ENCODE results near the gene CHD1L.
"Not testable (repeated sequence)": the region's sequence is repeated elsewhere in the genome, so short reads cannot be mapped to it uniquely, and the experiment has no call there.

CHD1L gene

GRCh38 chr1:147242449-147243227 is at the start of gene CHD1L:
CHD1L (plus strand) TSS chr1:147242684; CDS start chr1:147242704, 20 bp downstream.
- H3K9ac ChIP-seq (ENCODE audit: low read length): peak within 1 kb of the TSS; percentile 88
- H3K36me3 ChIP-seq (replicated peaks; ENCODE audit: insufficient read depth, low read length): no peaks in the 10 kb centered on the region
- H2AFZ ChIP-seq (ENCODE audit: low read length): peak within 1 kb of the TSS; percentile 89
- H3K27me3 ChIP-seq (replicated peaks; ENCODE audit: insufficient read depth, low read length): no peaks in the 10 kb centered on the region
- H3K79me2 ChIP-seq (ENCODE audit: low read length): peaks cover 47% of the 10 kb centered on the region
- peaks cover 9% of the 10 kb centered on the region; the same call in 1 of the 2 replicates for H3F3A ChIP-seq (ENCODE audit: insufficient read depth, low read length)
- DNase-seq: peak; percentile 98
- H4K20me1 ChIP-seq (ENCODE audit: insufficient read depth, low read length): peaks cover 8% of the 10 kb centered on the region; the same call in 1 of the 2 replicates
- TF ChIP-seq EZH2phosphoT487 (IDR thresholded peaks at IDR 0.05; ENCODE audit: low read length): no peak
- peak; percentile 86 for TF ChIP-seq CTCF (IDR thresholded peaks at IDR 0.05; ENCODE audit: low read length)
- H3K9me3 ChIP-seq (replicated peaks; ENCODE audit: insufficient read depth, low read length): no peaks in the 10 kb centered on the region
- H3K4me3 ChIP-seq (ENCODE audit: low read length): peak within 1 kb of the TSS; percentile 81
- peaks cover 31% of the 10 kb centered on the region for H3K4me1 ChIP-seq (ENCODE audit: low read length)
- H3K9me2 ChIP-seq (replicated peaks; ENCODE audit: insufficient read depth, low read length): no peaks in the 10 kb centered on the region
- peak within 1 kb of the TSS; percentile 70; the same call in 1 of the 2 replicates for H3K27ac ChIP-seq (ENCODE audit: low read length)
- peak within 1 kb of the TSS; percentile 73 for H3K4me2 ChIP-seq (ENCODE audit: low read depth, low read length)

- not testable (repeated sequence) for DNase-seq; H3K36me3 ChIP-seq (replicated peaks; ENCODE audit: insufficient read depth, low read length); H3F3A ChIP-seq (ENCODE audit: insufficient read depth, low read length); H3K4me2 ChIP-seq (ENCODE audit: low read depth, low read length); H3K4me1 ChIP-seq (ENCODE audit: low read length); H3K79me2 ChIP-seq (ENCODE audit: low read length); H3K9me3 ChIP-seq (replicated peaks; ENCODE audit: insufficient read depth, low read length); H2AFZ ChIP-seq (ENCODE audit: low read length); H3K9ac ChIP-seq (ENCODE audit: low read length); H3K27me3 ChIP-seq (replicated peaks; ENCODE audit: insufficient read depth, low read length); H4K20me1 ChIP-seq (ENCODE audit: insufficient read depth, low read length); H3K27ac ChIP-seq (ENCODE audit: low read length); H3K9me2 ChIP-seq (replicated peaks; ENCODE audit: insufficient read depth, low read length); H3K4me3 ChIP-seq (ENCODE audit: low read length)
These were observed 45.2 kb upstream of the CHD1L start for GRCh38 chr1:147197324-147197723.

GRCh38 chr1:147201276-147201675 is 41.2 kb upstream of the CHD1L start:
- no peak overlapping the region for H3K4me3 ChIP-seq (ENCODE audit: low read length)
- no peak overlapping the region for H3K9ac ChIP-seq (ENCODE audit: low read length)
- H3K9me2 ChIP-seq (replicated peaks; ENCODE audit: insufficient read depth, low read length): no peaks in the 10 kb centered on the region
- no peaks in the 10 kb centered on the region for H3F3A ChIP-seq (ENCODE audit: insufficient read depth, low read length)
- H2AFZ ChIP-seq (ENCODE audit: low read length): no peak overlapping the region
- H3K27ac ChIP-seq (ENCODE audit: low read length): no peak overlapping the region
- H3K9me3 ChIP-seq (replicated peaks; ENCODE audit: insufficient read depth, low read length): no peaks in the 10 kb centered on the region
- no peak for DNase-seq
- H3K4me2 ChIP-seq (ENCODE audit: low read depth, low read length): no peak overlapping the region
- no peaks in the 10 kb centered on the region for H3K27me3 ChIP-seq (replicated peaks; ENCODE audit: insufficient read depth, low read length)
- no peaks in the 10 kb centered on the region for H3K4me1 ChIP-seq (ENCODE audit: low read length)
- TF ChIP-seq EZH2phosphoT487 (IDR thresholded peaks at IDR 0.05; ENCODE audit: low read length) (no peak), EZH2 (optimal IDR thresholded peaks at IDR 0.05; ENCODE audit: low read depth, low read length) (no peak), CTCF (IDR thresholded peaks at IDR 0.05; ENCODE audit: low read length) (no peak)
- no peaks in the 10 kb centered on the region for H3K36me3 ChIP-seq (replicated peaks; ENCODE audit: insufficient read depth, low read length)
- H4K20me1 ChIP-seq (ENCODE audit: insufficient read depth, low read length): no peaks in the 10 kb centered on the region
- no peaks in the 10 kb centered on the region for H3K79me2 ChIP-seq (ENCODE audit: low read length)

DNA sequence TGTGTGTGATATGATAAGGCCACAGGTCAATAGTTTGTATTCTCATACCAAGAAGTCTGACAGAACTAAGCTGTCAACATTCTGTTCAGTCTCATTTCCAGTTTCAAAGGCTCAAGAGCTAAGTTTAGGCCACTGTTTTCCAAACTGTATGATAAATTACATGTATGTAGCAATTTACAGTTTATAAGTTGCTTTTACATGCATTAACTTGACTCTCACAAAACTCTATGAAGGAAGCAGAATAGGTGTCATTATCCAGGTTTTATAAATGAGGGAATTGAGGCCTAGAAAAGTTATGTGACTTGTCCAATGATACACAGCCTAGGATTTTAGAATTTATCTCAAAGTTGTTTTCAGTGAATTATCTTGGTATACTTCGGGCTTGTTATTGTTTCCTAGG is 40.7 kb upstream of the CHD1L start:
- Histone ChIP-seq H3K27me3 (replicated peaks; ENCODE audit: insufficient read depth, low read length) (no peaks in the 10 kb centered on the region), H3F3A (ENCODE audit: insufficient read depth, low read length) (no peaks in the 10 kb centered on the region), H3K9ac (ENCODE audit: low read length) (no peak overlapping the region), H2AFZ (ENCODE audit: low read length) (no peak overlapping the region), H3K79me2 (ENCODE audit: low read length) (no peaks in the 10 kb centered on the region), H3K36me3 (replicated peaks; ENCODE audit: insufficient read depth, low read length) (no peaks in the 10 kb centered on the region), H3K9me3 (replicated peaks; ENCODE audit: insufficient read depth, low read length) (no peaks in the 10 kb centered on the region), H3K27ac (ENCODE audit: low read length) (no peak overlapping the region), H4K20me1 (ENCODE audit: insufficient read depth, low read length) (no peaks in the 10 kb centered on the region), H3K4me1 (ENCODE audit: low read length) (no peaks in the 10 kb centered on the region), H3K4me3 (ENCODE audit: low read length) (no peak overlapping the region), H3K4me2 (ENCODE audit: low read depth, low read length) (no peak overlapping the region), H3K9me2 (replicated peaks; ENCODE audit: insufficient read depth, low read length) (no peaks in the 10 kb centered on the region)
- DNase-seq: no peak
- TF ChIP-seq CTCF (IDR thresholded peaks at IDR 0.05; ENCODE audit: low read length): no peak
- no peak for TF ChIP-seq EZH2phosphoT487 (IDR thresholded peaks at IDR 0.05; ENCODE audit: low read length)
- no peak for TF ChIP-seq EZH2 (optimal IDR thresholded peaks at IDR 0.05; ENCODE audit: low read depth, low read length)

All from MM.1S (cell line).